SJSA1 (cell line): ENCODE data around the gene SPRR2B. TPM values are rescaled to one million over a fixed set of nuclear protein-coding genes. Genes with fewer than 3 reads are reported as not detected.
A peak's percentile ranks its signal among the peaks of the same experiment; 100 is the strongest.
"Not testable (repeated sequence)": the region's sequence is repeated elsewhere in the genome, so short reads cannot be mapped to it uniquely, and the experiment has no call there.

Experiments
- DNase-seq, 2 experiments: peaks; one replicate each; pipeline ENCODE4 v3.0.0-alpha.2; 2015 to 2020; ENCODE audit warnings: low spot score in 2 of 2, low read depth in 1 of 2
- H3K27ac ChIP-seq: fragments of 250-450 bp; sonication (Bioruptor Pico); 2 replicates; pipeline ENCODE4 v1.5.1; 2020; ENCODE audit warnings: mild to moderate bottlenecking, moderate library complexity
- H3K27me3 ChIP-seq: fragments of 250-450 bp; sonication (Bioruptor Pico); replicated peaks from 2 replicates; pipeline ENCODE4 v1.5.1; 2020; ENCODE audit warnings: mild to moderate bottlenecking, moderate library complexity
- H3K36me3 ChIP-seq: fragments of 250-450 bp; sonication (Bioruptor Pico); 2 replicates; pipeline ENCODE4 v1.5.1; 2020; ENCODE audit warnings: mild to moderate bottlenecking
- H3K4me1 ChIP-seq: fragments of 250-450 bp; sonication (Bioruptor Pico); replicated peaks from 2 replicates; pipeline ENCODE4 v1.6.1; 2021; ENCODE audit warnings: mild to moderate bottlenecking
- H3K4me3 ChIP-seq: fragments of 250-450 bp; sonication (Bioruptor Pico); 2 replicates; pipeline ENCODE4 v1.5.1; 2020; ENCODE audit warnings: mild to moderate bottlenecking
- H3K9me3 ChIP-seq: fragments of 250-450 bp; sonication (Bioruptor Pico); replicated peaks from 2 replicates; pipeline ENCODE4 v1.5.1; 2020; ENCODE audit warnings: mild to moderate bottlenecking
- total RNA-seq: library from RNA; depleted of rRNA; stranded (reverse); fragments of >200 nt; shearing (Covaris generic); gene quantifications from 2 replicates; pipeline ENCODE4 v1.2.3, GENCODE V29; 2014

SPRR2B gene
- total RNA-seq, 1 experiment from 2014 or later, result not detected

GRCh38 chr1:153058826-153059784 lies 12.3 kb downstream of the SPRR2B start:
- DNase-seq, result no peak
- H3K4me3 ChIP-seq, result no peak overlapping the region
- H3K4me1 ChIP-seq, result no peaks in the 10 kb centered on the region
- no peaks in the 10 kb centered on the region for H3K27me3 ChIP-seq
- no peaks in the 10 kb centered on the region for H3K9me3 ChIP-seq
- H3K27ac ChIP-seq, result no peak overlapping the region
- no peaks in the 10 kb centered on the region for H3K36me3 ChIP-seq

- no peaks in the 10 kb centered on the region for H3K4me1 ChIP-seq
- no peaks in the 10 kb centered on the region for H3K36me3 ChIP-seq
- no peaks in the 10 kb centered on the region for H3K27me3 ChIP-seq
- no peak overlapping the region for H3K4me3 ChIP-seq
- no peaks in the 10 kb centered on the region for H3K9me3 ChIP-seq
- DNase-seq, result no peak
- H3K27ac ChIP-seq, result no peak overlapping the region
Measured at GRCh38 chr1:153058154-153058553, 13.3 kb downstream of the SPRR2B start.

- Histone ChIP-seq H3K36me3 (no peaks in the 10 kb centered on the region), H3K9me3 (no peaks in the 10 kb centered on the region), H3K27ac (no peak within 1 kb of the TSS), H3K4me1 (no peaks in the 10 kb centered on the region), H3K27me3 (no peaks in the 10 kb centered on the region), H3K4me3 (no peak within 1 kb of the TSS)
- no peak for DNase-seq
Measured at GRCh38 chr1:153057375-153057774, 14.0 kb downstream of the SPRR2B start, which contains the start of gene SPRR2A. Gene SPRR2A (minus strand): TSS chr1:153057512. CDS start chr1:153056735, 777 bp downstream.

GRCh38 chr1:153056111-153056510 lies 15.3 kb downstream of the SPRR2B start:
- not testable (repeated sequence) for H3K27me3 ChIP-seq, H3K27ac ChIP-seq, H3K9me3 ChIP-seq

GRCh38 chr1:153049211-153049610 lies 22.2 kb downstream of the SPRR2B start:
- Histone ChIP-seq H3K27ac (no peak overlapping the region), H3K4me1 (no peaks in the 10 kb centered on the region), H3K9me3 (no peaks in the 10 kb centered on the region), H3K27me3 (no peaks in the 10 kb centered on the region), H3K36me3 (no peaks in the 10 kb centered on the region), H3K4me3 (no peak overlapping the region)
- DNase-seq, result no peak

More at GRCh38 chr1:153056111-153056510, 15.3 kb downstream of the SPRR2B start:
- H3K4me1 ChIP-seq, H3K36me3 ChIP-seq, DNase-seq, H3K4me3 ChIP-seq: not testable (repeated sequence)

GRCh38 chr1:153040950-153041631 lies 30.3 kb downstream of the SPRR2B start, which contains the start of gene SPRR2D:
Gene SPRR2D (minus strand): TSS chr1:153041120. CDS start chr1:153040346, 774 bp downstream.
- Histone ChIP-seq H3K4me3 (no peak within 1 kb of the TSS), H3K9me3 (no peaks in the 10 kb centered on the region), H3K27me3 (no peaks in the 10 kb centered on the region), H3K4me1 (no peaks in the 10 kb centered on the region), H3K27ac (no peak within 1 kb of the TSS), H3K36me3 (no peaks in the 10 kb centered on the region)
- DNase-seq, result no peak

GRCh38 chr1:153035211-153035610 lies 36.2 kb downstream of the SPRR2B start:
- Histone ChIP-seq H3K36me3 (no peaks in the 10 kb centered on the region), H3K27ac (no peak overlapping the region), H3K4me1 (no peaks in the 10 kb centered on the region), H3K9me3 (no peaks in the 10 kb centered on the region), H3K27me3 (no peaks in the 10 kb centered on the region), H3K4me3 (no peak overlapping the region)
- no peak for DNase-seq

- H3K27me3 ChIP-seq, result no peaks in the 10 kb centered on the region
Measured at GRCh38 chr1:153032677-153033308, 38.6 kb downstream of the SPRR2B start.

GRCh38 chr1:153032073-153032472 lies 39.3 kb downstream of the SPRR2B start:
- H3K27me3 ChIP-seq, result no peaks in the 10 kb centered on the region
- H3K9me3 ChIP-seq, result no peaks in the 10 kb centered on the region
- H3K4me1 ChIP-seq, result no peaks in the 10 kb centered on the region
- no peak overlapping the region for H3K4me3 ChIP-seq
- no peaks in the 10 kb centered on the region for H3K36me3 ChIP-seq
- no peak overlapping the region for H3K27ac ChIP-seq
- no peak for DNase-seq

More at GRCh38 chr1:153032677-153033308, 38.6 kb downstream of the SPRR2B start:
- peak; percentile 33 to 70 for DNase-seq
- Histone ChIP-seq H3K9me3 (no peaks in the 10 kb centered on the region), H3K36me3 (no peaks in the 10 kb centered on the region), H3K27ac (no peak overlapping the region), H3K4me3 (no peak overlapping the region), H3K4me1 (no peaks in the 10 kb centered on the region)

- no peak for DNase-seq
- Histone ChIP-seq H3K27ac (no peak within 1 kb of the TSS), H3K4me3 (no peak within 1 kb of the TSS), H3K36me3 (no peaks in the 10 kb centered on the region), H3K4me1 (no peaks in the 10 kb centered on the region), H3K27me3 (no peaks in the 10 kb centered on the region), H3K9me3 (no peaks in the 10 kb centered on the region)
Measured at GRCh38 chr1:153030895-153031294, 40.5 kb downstream of the SPRR2B start, which contains the start of gene SPRR1B. Gene SPRR1B (plus strand): TSS chr1:153031203. CDS start chr1:153032346, 1,143 bp downstream.

- Histone ChIP-seq H3K9me3 (no peaks in the 10 kb centered on the region), H3K4me3 (no peak overlapping the region), H3K36me3 (no peaks in the 10 kb centered on the region), H3K4me1 (no peaks in the 10 kb centered on the region), H3K27ac (no peak overlapping the region), H3K27me3 (no peaks in the 10 kb centered on the region)
- DNase-seq, result no peak
Measured at GRCh38 chr1:153028766-153029165, 42.6 kb downstream of the SPRR2B start.

GRCh38 chr1:153025797-153026196 lies 45.6 kb downstream of the SPRR2B start:
- no peaks in the 10 kb centered on the region for H3K9me3 ChIP-seq
- H3K36me3 ChIP-seq, result no peaks in the 10 kb centered on the region
- no peak for DNase-seq
- H3K27ac ChIP-seq, result no peak overlapping the region
- no peaks in the 10 kb centered on the region for H3K4me1 ChIP-seq
- no peaks in the 10 kb centered on the region; the same call in 1 of the 2 replicates for H3K27me3 ChIP-seq
- H3K4me3 ChIP-seq, result no peak overlapping the region

GRCh38 chr1:153024413-153024812 lies 47.0 kb downstream of the SPRR2B start:
- no peak for DNase-seq
- no peak overlapping the region for H3K4me3 ChIP-seq
- H3K27ac ChIP-seq, result no peak overlapping the region
- H3K9me3 ChIP-seq, result no peaks in the 10 kb centered on the region
- H3K4me1 ChIP-seq, result no peaks in the 10 kb centered on the region
- no peaks in the 10 kb centered on the region; the same call in 1 of the 2 replicates for H3K27me3 ChIP-seq
- H3K36me3 ChIP-seq, result no peaks in the 10 kb centered on the region
